Gastrocnemius medialis (tissue), 4 donors: ENCODE results near the gene MRGPRX2.

ENCODE experiments used
- POLR2A ChIP-seq, 2 donors: fragments of 450-650 bp; IDR thresholded peaks; one replicate each; pipeline ENCODE4 v1.6.1; 2017; ENCODE audit warnings: antibody characterized with exemption in 2 of 2, mild to moderate bottlenecking in 2 of 2, moderate library complexity in 2 of 2
- TF ChIP-seq, protein P1 (sequence below), 5 experiments: fragments of 450-650 bp in 3 of 5; fragments of 200-600 bp in 2 of 5; sonication (generic) in 2 of 5; IDR thresholded peaks in 4 of 5; conservative IDR thresholded peaks in 1 of 5; 1 replicate in 4 of 5; 2 replicates in 1 of 5; pipeline ENCODE4 v1.5.1; 2016 to 2019; ENCODE audit warnings: antibody characterized with exemption in 5 of 5, mild to moderate bottlenecking in 3 of 5, moderate library complexity in 3 of 5

DNA sequence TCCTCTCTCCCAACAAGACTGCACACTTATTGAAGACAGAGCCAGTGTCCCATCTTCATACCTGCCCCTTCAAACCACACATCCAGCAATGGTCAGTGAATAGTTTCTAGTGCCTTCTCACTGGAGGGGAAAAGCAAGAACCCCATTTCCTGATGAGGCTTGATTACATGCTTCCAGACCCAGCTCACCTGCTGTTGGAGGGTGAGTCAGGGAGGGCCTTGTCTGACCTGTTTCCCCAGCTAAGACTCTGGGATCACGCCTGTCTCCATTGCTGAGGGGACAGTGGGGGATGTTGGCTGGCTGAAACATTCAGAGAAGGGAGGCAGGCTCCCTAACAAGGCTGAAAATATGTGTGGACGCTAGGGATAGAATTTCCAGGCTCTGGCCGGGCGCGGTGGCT is 28.9 kb upstream of the MRGPRX2 start:
- TF ChIP-seq, protein P1, sequence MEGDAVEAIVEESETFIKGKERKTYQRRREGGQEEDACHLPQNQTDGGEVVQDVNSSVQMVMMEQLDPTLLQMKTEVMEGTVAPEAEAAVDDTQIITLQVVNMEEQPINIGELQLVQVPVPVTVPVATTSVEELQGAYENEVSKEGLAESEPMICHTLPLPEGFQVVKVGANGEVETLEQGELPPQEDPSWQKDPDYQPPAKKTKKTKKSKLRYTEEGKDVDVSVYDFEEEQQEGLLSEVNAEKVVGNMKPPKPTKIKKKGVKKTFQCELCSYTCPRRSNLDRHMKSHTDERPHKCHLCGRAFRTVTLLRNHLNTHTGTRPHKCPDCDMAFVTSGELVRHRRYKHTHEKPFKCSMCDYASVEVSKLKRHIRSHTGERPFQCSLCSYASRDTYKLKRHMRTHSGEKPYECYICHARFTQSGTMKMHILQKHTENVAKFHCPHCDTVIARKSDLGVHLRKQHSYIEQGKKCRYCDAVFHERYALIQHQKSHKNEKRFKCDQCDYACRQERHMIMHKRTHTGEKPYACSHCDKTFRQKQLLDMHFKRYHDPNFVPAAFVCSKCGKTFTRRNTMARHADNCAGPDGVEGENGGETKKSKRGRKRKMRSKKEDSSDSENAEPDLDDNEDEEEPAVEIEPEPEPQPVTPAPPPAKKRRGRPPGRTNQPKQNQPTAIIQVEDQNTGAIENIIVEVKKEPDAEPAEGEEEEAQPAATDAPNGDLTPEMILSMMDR (IDR thresholded peaks at IDR 0.05 in 4 of 5, conservative IDR thresholded peaks at IDR 0.05 in 1 of 5): no peak
- TF ChIP-seq POLR2A (IDR thresholded peaks at IDR 0.05): no peak
